K562 (cell line): ENCODE results near the gene CPZ. TPM values are rescaled to one million over a fixed set of nuclear protein-coding genes. Genes with fewer than 3 reads are reported as not detected.

Source experiments
- CAMTA2 ChIP-seq: fragments of 250-450 bp; sonication (Bioruptor Pico); conservative IDR thresholded peaks from 2 replicates; pipeline ENCODE4 v1.5.1; 2022
- CEBPB ChIP-seq: fragments of 450-650 bp; IDR thresholded peaks from 2 replicates; pipeline ENCODE4 v1.6.1; 2016; ENCODE audit warnings: missing genetic modification characterization, missing compliant biosample characterization
- CREM ChIP-seq: IDR thresholded peaks from 2 replicates; pipeline ENCODE4 v1.6.1; 2014; ENCODE audit warnings: antibody characterized with exemption, low read depth
- EHMT2 ChIP-seq: fragments of 450-650 bp; IDR thresholded peaks from 2 replicates; pipeline ENCODE4 v1.6.1; 2018; ENCODE audit warnings: antibody characterized with exemption
- HDAC2 ChIP-seq: fragments of 450-650 bp; IDR thresholded peaks from 2 replicates; pipeline ENCODE4 v1.6.1; 2016; ENCODE audit warnings: mild to moderate bottlenecking
- HLTF ChIP-seq: fragments of 450-650 bp; IDR thresholded peaks from 2 replicates; pipeline ENCODE4 v1.6.1; 2016
- PML ChIP-seq: IDR thresholded peaks from 2 replicates; pipeline ENCODE4 v1.6.1; 2012; ENCODE audit warnings: low read length, inconsistent platforms
- SMARCE1 ChIP-seq: fragments of 450-650 bp; IDR thresholded peaks from 2 replicates; pipeline ENCODE4 v1.7.1; 2016; ENCODE audit warnings: mild to moderate bottlenecking
- ZNF282 ChIP-seq: sonication (generic); formaldehyde crosslinking; IDR thresholded peaks from 2 replicates; pipeline ENCODE4 v1.8.1; 2023; ENCODE audit warnings: missing genetic modification reagents
- polyA plus RNA-seq, 8 experiments: library from polyadenylated mRNA; depleted of rRNA in 4 of 8; stranded (reverse) in 5 of 8; unstranded in 3 of 8; fragments of >200 nt; fragmentation: Nextera tagmentation in 2 of 8; fragmentation: Illumina TruSeq in 1 of 8; extraction: Ambion mirVana in 2 of 8; extraction: Trizol in 1 of 8; gene quantifications; 2 replicates each; pipeline versions ENCODE4 v1.2.1 to v1.2.3, GENCODE V29; 2011 to 2014; ENCODE audit warnings: inconsistent platforms in 1 of 8, missing spikeins in 1 of 8
- total RNA-seq, 7 experiments: library from RNA; depleted of rRNA in 6 of 7; stranded (reverse); fragments of >200 nt in 6 of 7; fragmentation: Illumina TruSeq in 2 of 7; extraction: Trizol in 2 of 7; gene quantifications; 2 replicates each; pipeline versions ENCODE4 v1.2.1 to v1.2.3, GENCODE V29; 2011 to 2021; ENCODE audit warnings: low replicate concordance in 1 of 7
- TF ChIP-seq, protein P1 (sequence below): conservative IDR thresholded peaks from 2 replicates; pipeline ENCODE4 v1.6.1; 2011; ENCODE audit warnings: low read depth, mild to moderate bottlenecking, low read length; ENCODE audit not compliant: control insufficient read depth
- TF ChIP-seq, protein P2 (sequence below): fragments of 450-650 bp; IDR thresholded peaks from 2 replicates; pipeline ENCODE4 v1.6.1; 2016; ENCODE audit warnings: mild to moderate bottlenecking, moderate library complexity

The CPZ gene
- total and polyA plus RNA-seq, 9 of the 15 experiments (the other 6 are each of a cell fraction or from before 2014, with no cell fraction given): 0.06 to 2.2 (median 1.2) TPM; not detected in 1

DNA sequence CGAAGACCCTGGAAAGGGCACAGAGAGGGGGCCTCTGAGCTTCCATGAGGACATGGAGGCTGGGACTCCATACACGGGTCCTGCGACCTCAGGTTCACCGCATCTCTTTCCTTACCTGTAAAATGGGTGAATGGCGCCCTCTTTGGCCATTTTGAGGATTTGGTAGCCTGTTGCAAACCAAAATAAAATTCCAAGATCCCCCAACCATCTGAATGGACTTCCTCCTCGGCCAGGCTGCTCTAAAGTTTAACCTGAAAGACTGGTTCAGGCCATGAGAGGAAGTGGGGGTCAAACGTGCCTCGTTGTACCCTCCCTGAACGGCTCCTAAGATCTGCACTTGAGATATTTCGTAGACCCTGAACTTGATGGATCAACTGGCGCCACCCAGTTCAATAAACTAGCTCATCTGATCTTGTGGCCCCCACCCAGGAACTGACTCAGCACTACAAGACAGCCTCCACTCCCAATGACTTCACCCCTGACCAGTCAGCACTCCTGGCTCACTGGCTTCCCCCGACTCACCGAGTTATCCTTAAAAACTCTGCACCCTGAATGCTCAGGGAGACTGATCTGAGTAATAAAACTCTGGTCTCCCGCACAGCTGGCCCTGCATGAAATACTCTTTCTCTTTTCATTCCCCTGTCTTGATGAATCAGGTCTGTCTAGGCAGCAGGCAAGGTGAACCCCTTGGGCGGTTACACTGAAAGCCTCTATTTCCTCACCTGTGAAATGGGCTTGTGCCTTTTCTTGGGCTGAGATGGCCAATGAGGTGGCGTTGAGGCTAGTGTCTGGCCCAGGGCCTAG, 45.3 kb upstream of the CPZ start (continued):
- TF ChIP-seq PML: no peak
- peak; percentile 81 for TF ChIP-seq SMARCE1
- TF ChIP-seq, protein P1, sequence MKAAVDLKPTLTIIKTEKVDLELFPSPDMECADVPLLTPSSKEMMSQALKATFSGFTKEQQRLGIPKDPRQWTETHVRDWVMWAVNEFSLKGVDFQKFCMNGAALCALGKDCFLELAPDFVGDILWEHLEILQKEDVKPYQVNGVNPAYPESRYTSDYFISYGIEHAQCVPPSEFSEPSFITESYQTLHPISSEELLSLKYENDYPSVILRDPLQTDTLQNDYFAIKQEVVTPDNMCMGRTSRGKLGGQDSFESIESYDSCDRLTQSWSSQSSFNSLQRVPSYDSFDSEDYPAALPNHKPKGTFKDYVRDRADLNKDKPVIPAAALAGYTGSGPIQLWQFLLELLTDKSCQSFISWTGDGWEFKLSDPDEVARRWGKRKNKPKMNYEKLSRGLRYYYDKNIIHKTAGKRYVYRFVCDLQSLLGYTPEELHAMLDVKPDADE: no peak
- TF ChIP-seq CREM: 0 out of 2 replicates have a peak, but pooled peaks have one; percentile 24
- TF ChIP-seq EHMT2: no peak; the same call in 1 of the 2 replicates
- TF ChIP-seq CEBPB (tag): no peak
- TF ChIP-seq HDAC2: peak; percentile 98
- TF ChIP-seq, protein P2, sequence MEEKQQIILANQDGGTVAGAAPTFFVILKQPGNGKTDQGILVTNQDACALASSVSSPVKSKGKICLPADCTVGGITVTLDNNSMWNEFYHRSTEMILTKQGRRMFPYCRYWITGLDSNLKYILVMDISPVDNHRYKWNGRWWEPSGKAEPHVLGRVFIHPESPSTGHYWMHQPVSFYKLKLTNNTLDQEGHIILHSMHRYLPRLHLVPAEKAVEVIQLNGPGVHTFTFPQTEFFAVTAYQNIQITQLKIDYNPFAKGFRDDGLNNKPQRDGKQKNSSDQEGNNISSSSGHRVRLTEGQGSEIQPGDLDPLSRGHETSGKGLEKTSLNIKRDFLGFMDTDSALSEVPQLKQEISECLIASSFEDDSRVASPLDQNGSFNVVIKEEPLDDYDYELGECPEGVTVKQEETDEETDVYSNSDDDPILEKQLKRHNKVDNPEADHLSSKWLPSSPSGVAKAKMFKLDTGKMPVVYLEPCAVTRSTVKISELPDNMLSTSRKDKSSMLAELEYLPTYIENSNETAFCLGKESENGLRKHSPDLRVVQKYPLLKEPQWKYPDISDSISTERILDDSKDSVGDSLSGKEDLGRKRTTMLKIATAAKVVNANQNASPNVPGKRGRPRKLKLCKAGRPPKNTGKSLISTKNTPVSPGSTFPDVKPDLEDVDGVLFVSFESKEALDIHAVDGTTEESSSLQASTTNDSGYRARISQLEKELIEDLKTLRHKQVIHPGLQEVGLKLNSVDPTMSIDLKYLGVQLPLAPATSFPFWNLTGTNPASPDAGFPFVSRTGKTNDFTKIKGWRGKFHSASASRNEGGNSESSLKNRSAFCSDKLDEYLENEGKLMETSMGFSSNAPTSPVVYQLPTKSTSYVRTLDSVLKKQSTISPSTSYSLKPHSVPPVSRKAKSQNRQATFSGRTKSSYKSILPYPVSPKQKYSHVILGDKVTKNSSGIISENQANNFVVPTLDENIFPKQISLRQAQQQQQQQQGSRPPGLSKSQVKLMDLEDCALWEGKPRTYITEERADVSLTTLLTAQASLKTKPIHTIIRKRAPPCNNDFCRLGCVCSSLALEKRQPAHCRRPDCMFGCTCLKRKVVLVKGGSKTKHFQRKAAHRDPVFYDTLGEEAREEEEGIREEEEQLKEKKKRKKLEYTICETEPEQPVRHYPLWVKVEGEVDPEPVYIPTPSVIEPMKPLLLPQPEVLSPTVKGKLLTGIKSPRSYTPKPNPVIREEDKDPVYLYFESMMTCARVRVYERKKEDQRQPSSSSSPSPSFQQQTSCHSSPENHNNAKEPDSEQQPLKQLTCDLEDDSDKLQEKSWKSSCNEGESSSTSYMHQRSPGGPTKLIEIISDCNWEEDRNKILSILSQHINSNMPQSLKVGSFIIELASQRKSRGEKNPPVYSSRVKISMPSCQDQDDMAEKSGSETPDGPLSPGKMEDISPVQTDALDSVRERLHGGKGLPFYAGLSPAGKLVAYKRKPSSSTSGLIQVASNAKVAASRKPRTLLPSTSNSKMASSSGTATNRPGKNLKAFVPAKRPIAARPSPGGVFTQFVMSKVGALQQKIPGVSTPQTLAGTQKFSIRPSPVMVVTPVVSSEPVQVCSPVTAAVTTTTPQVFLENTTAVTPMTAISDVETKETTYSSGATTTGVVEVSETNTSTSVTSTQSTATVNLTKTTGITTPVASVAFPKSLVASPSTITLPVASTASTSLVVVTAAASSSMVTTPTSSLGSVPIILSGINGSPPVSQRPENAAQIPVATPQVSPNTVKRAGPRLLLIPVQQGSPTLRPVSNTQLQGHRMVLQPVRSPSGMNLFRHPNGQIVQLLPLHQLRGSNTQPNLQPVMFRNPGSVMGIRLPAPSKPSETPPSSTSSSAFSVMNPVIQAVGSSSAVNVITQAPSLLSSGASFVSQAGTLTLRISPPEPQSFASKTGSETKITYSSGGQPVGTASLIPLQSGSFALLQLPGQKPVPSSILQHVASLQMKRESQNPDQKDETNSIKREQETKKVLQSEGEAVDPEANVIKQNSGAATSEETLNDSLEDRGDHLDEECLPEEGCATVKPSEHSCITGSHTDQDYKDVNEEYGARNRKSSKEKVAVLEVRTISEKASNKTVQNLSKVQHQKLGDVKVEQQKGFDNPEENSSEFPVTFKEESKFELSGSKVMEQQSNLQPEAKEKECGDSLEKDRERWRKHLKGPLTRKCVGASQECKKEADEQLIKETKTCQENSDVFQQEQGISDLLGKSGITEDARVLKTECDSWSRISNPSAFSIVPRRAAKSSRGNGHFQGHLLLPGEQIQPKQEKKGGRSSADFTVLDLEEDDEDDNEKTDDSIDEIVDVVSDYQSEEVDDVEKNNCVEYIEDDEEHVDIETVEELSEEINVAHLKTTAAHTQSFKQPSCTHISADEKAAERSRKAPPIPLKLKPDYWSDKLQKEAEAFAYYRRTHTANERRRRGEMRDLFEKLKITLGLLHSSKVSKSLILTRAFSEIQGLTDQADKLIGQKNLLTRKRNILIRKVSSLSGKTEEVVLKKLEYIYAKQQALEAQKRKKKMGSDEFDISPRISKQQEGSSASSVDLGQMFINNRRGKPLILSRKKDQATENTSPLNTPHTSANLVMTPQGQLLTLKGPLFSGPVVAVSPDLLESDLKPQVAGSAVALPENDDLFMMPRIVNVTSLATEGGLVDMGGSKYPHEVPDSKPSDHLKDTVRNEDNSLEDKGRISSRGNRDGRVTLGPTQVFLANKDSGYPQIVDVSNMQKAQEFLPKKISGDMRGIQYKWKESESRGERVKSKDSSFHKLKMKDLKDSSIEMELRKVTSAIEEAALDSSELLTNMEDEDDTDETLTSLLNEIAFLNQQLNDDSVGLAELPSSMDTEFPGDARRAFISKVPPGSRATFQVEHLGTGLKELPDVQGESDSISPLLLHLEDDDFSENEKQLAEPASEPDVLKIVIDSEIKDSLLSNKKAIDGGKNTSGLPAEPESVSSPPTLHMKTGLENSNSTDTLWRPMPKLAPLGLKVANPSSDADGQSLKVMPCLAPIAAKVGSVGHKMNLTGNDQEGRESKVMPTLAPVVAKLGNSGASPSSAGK: no peak; the same call in 1 of the 2 replicates
- TF ChIP-seq CAMTA2: no peak
- no peak for TF ChIP-seq HLTF
- no peak for TF ChIP-seq ZNF282
